ENCODE results near the gene GUCY1A1.

Gene GUCY1A1

GRCh38 chr4:155749041-155749440 lies 82.4 kb downstream of the GUCY1A1 start:
- DNase-seq: no peak

GRCh38 chr4:155751569-155751968 lies 84.9 kb downstream of the GUCY1A1 start:
- Histone ChIP-seq H3K36me3 (no peaks in the 10 kb centered on the region), H3K9me3 (ENCODE audit: severe bottlenecking) (no peaks in the 10 kb centered on the region), H3K27me3 (ENCODE audit: insufficient read depth, low read depth, severe bottlenecking) (no peaks in the 10 kb centered on the region), H3K4me3 (ENCODE audit: low read depth, low read length) (no peak overlapping the region), H3K27ac (no peak overlapping the region)
- no peak for DNase-seq
- no peak for TF ChIP-seq CTCF (IDR thresholded peaks at IDR 0.05; ENCODE audit: low read depth, low read length)

More at GRCh38 chr4:155749041-155749440, 82.4 kb downstream of the GUCY1A1 start:
- Histone ChIP-seq H3K4me3 (ENCODE audit: low read depth, low read length) (no peak overlapping the region), H3K36me3 (no peaks in the 10 kb centered on the region), H3K27ac (no peak overlapping the region), H3K9me3 (ENCODE audit: severe bottlenecking) (no peaks in the 10 kb centered on the region), H3K27me3 (ENCODE audit: insufficient read depth, low read depth, severe bottlenecking) (no peaks in the 10 kb centered on the region)
- TF ChIP-seq CTCF (IDR thresholded peaks at IDR 0.05; ENCODE audit: low read depth, low read length): no peak

GRCh38 chr4:155757745-155758265 lies 91.2 kb downstream of the GUCY1A1 start:
- no peaks in the 10 kb centered on the region for H3K9me3 ChIP-seq (ENCODE audit: severe bottlenecking)
- no peak for DNase-seq
- no peak overlapping the region for H3K27ac ChIP-seq
- no peak for TF ChIP-seq CTCF (IDR thresholded peaks at IDR 0.05; ENCODE audit: low read depth, low read length)
- H3K36me3 ChIP-seq: no peaks in the 10 kb centered on the region
- no peaks in the 10 kb centered on the region for H3K27me3 ChIP-seq (ENCODE audit: insufficient read depth, low read depth, severe bottlenecking)
- H3K4me3 ChIP-seq (ENCODE audit: low read depth, low read length): no peak overlapping the region

- H3K27me3 ChIP-seq (ENCODE audit: insufficient read depth, low read depth, severe bottlenecking): no peaks in the 10 kb centered on the region
- no peaks in the 10 kb centered on the region for H3K9me3 ChIP-seq (ENCODE audit: severe bottlenecking)
- DNase-seq: peak; percentile 97
- TF ChIP-seq CTCF (IDR thresholded peaks at IDR 0.05; ENCODE audit: low read depth, low read length): peak; percentile 61
- peak within 1 kb of the TSS; percentile 87 for H3K4me3 ChIP-seq (ENCODE audit: low read depth, low read length)
- H3K27ac ChIP-seq: no peak within 1 kb of the TSS; the same call in 1 of the 2 replicates
- H3K36me3 ChIP-seq: no peaks in the 10 kb centered on the region
Measured at GRCh38 chr4:155758481-155759371, 92.1 kb downstream of the GUCY1A1 start, which contains the start of gene GUCY1B1. Gene GUCY1B1, plus strand, starts transcription at chr4:155759021. Its CDS starts 120 bp downstream, at chr4:155759141.

GRCh38 chr4:155759372-155760252 lies 93.0 kb downstream of the GUCY1A1 start:
- H3K4me3 ChIP-seq (ENCODE audit: low read depth, low read length): peak overlapping the region; percentile 87
- no peaks in the 10 kb centered on the region for H3K27me3 ChIP-seq (ENCODE audit: insufficient read depth, low read depth, severe bottlenecking)
- no peaks in the 10 kb centered on the region for H3K9me3 ChIP-seq (ENCODE audit: severe bottlenecking)
- H3K27ac ChIP-seq: no peak overlapping the region
- peak; percentile 26; the same call in 1 of the 2 replicates for TF ChIP-seq CTCF (IDR thresholded peaks at IDR 0.05; ENCODE audit: low read depth, low read length)
- no peaks in the 10 kb centered on the region for H3K36me3 ChIP-seq
- peak; percentile 73 for DNase-seq
